Adrenal gland (tissue), 12 donors: ENCODE measurements around the gene IQGAP1. TPM values are rescaled to one million over a fixed set of nuclear protein-coding genes. Genes with fewer than 3 reads are reported as not detected.

Experiments used
- DNase-seq, 7 donors: peaks; one replicate each; pipeline ENCODE4 v3.0.0-alpha.2; 2019 to 2020
- H3K27ac ChIP-seq, 5 donors: fragments of 200-600 bp; sonication (generic) in 4 of 5; 1 replicate in 3 of 5; 2 replicates in 2 of 5; pipeline versions ENCODE4 v1.5.1 to v1.8.0; 2016 to 2020; ENCODE audit warnings: mild to moderate bottlenecking in 1 of 5
- H3K27me3 ChIP-seq: fragments of 200-600 bp; 2 replicates; pipeline ENCODE4 v1.8.0; 2021
- H3K36me3 ChIP-seq, 2 donors: fragments of 200-600 bp; replicated peaks in 1 of 2; 1 replicate in 1 of 2; 2 replicates in 1 of 2; pipeline versions ENCODE4 v1.5.1 to v1.8.0; 2018 to 2022
- H3K4me1 ChIP-seq, 2 donors: fragments of 200-600 bp; replicated peaks in 1 of 2; 1 replicate in 1 of 2; 2 replicates in 1 of 2; pipeline versions ENCODE4 v1.5.1 to v1.8.0; 2018 to 2021
- H3K4me3 ChIP-seq, 4 donors: fragments of 200-600 bp; sonication (generic) in 3 of 4; one replicate each; pipeline ENCODE4 v1.5.1; 2016 to 2018
- H3K9me3 ChIP-seq, 3 donors: fragments of 200-600 bp; sonication (generic) in 1 of 3; replicated peaks in 1 of 3; 1 replicate in 2 of 3; 2 replicates in 1 of 3; pipeline versions ENCODE4 v1.5.1 to v1.8.0; 2016 to 2021
- CTCF ChIP-seq, 6 experiments: fragments of 450-650 bp in 4 of 6; fragments of 200-600 bp in 2 of 6; sonication (generic) in 1 of 6; IDR thresholded peaks; 1 replicate in 5 of 6; 2 replicates in 1 of 6; pipeline versions ENCODE4 v1.5.1 to v1.8.0; 2016 to 2021; ENCODE audit warnings: antibody characterized with exemption in 6 of 6, mild to moderate bottlenecking in 2 of 6, moderate library complexity in 1 of 6
- POLR2A ChIP-seq, 2 donors: fragments of 450-650 bp; IDR thresholded peaks; one replicate each; pipeline ENCODE4 v1.6.1; 2017; ENCODE audit warnings: antibody characterized with exemption in 2 of 2, mild to moderate bottlenecking in 2 of 2, moderate library complexity in 1 of 2
- WGBS, 4 donors: extraction: QIAGEN DNeasy Blood & Tissue Kit in 2 of 4; methylation state at CpG; one replicate each; pipeline versions ENCODE4 v1.1.5 to v1.1.7; 2013 to 2017; 5-methylcytosine and 5-hydroxymethylcytosine counted together
- intact Hi-C, 2 donors: fragments of 100-400 bp; cut with DNase I; formaldehyde crosslinking; loops; one replicate each; pipeline versions ENCODE4 v1.14.1 to v1.15.0; 2022 to 2023
- polyA plus RNA-seq, 3 donors: library from polyadenylated mRNA; stranded (reverse); fragments of 200-250 nt in 2 of 3; fragments of 350-450 nt in 1 of 3; fragmentation: Illumina TruSeq in 1 of 3; extraction: RNeasy Lipid Tissue Mini Kit (QIAGEN cat#74804) in 1 of 3; gene quantifications; one replicate each; pipeline ENCODE4 v1.2.3, GENCODE V29; 2013 to 2014
- total RNA-seq, 9 donors: library from RNA; depleted of rRNA in 4 of 9; stranded (reverse); fragments of >200 nt in 4 of 9; fragments of 120-200 nt in 1 of 9; fragmentation: NEBNext Ultra II Directional in 1 of 9; extraction: Animal tissue kit (Norgen Biotek cat#: 25700) in 1 of 9; gene quantifications; one replicate each; pipeline versions ENCODE4 v1.1.0 to v1.2.4, GENCODE V29; 2013 to 2023
- donor health status: healthy with polysubstance abuse.
- donor health status: Bipolar disorder and iron deficiency.
- donor health status: DM: yes; HTN: yes; CAD: no.
- donor health status: DM: no; HTN: no; CAD: no.
- donor health status: DM: no; HTN: no; CAD: no.
- donor health status: DM: yes; HTN: yes; CAD: no.

Gene IQGAP1
- total and polyA plus RNA-seq, 12 donors: 34.3 to 261 (median 150) TPM

GRCh38 chr15:90375071-90375470, 13.0 kb upstream of the IQGAP1 start:
- 93 to 97% (median 96%) methylated on average over 7 of the region's 7 CpGs for WGBS, 4 donors
- intact Hi-C loops: loop anchor here in 1 of 2 donors (10.0 kb wide), 1 partner anchor 50 kb away; no protein-coding TSS in a partner anchor
- no peak for DNase-seq
- Histone ChIP-seq H3K27me3 (no peaks in the 10 kb centered on the region), H3K27ac (no peak overlapping the region), H3K36me3 (no peaks in the 10 kb centered on the region), H3K4me3 (no peak overlapping the region), H3K9me3 (peaks cover 0 to 6% (median 0%) of the 10 kb centered on the region in 3 donors), H3K4me1 (peaks cover 0 to 2% of the 10 kb centered on the region in 2 donors)
- TF ChIP-seq POLR2A (IDR thresholded peaks at IDR 0.05) (no peak), CTCF (IDR thresholded peaks at IDR 0.05) (no peak)

- intact Hi-C loops: loop anchor here in 1 of 2 donors (10.0 kb wide), 1 partner anchor 52 kb away; no protein-coding TSS in a partner anchor
- H3K36me3 ChIP-seq: no peaks in the 10 kb centered on the region
- no peak for TF ChIP-seq CTCF (IDR thresholded peaks at IDR 0.05)
- no peak for TF ChIP-seq POLR2A (IDR thresholded peaks at IDR 0.05)
- no peaks in the 10 kb centered on the region for H3K27me3 ChIP-seq
- peak in 1 of 7 donors; percentile 45 for DNase-seq
- WGBS, 4 donors: 56 to 82% (median 66%) methylated on average over 6 of the region's 6 CpGs
- no peaks in the 10 kb centered on the region for H3K4me1 ChIP-seq
- peaks cover 0 to 6% (median 0%) of the 10 kb centered on the region in 3 donors for H3K9me3 ChIP-seq
- H3K27ac ChIP-seq: no peak overlapping the region
- no peak overlapping the region for H3K4me3 ChIP-seq
Observed at GRCh38 chr15:90376789-90377188, 11.3 kb upstream of the IQGAP1 start.

- Histone ChIP-seq H3K27ac (no peak overlapping the region), H3K36me3 (no peaks in the 10 kb centered on the region), H3K4me3 (no peak overlapping the region), H3K9me3 (peaks cover 0 to 6% (median 0%) of the 10 kb centered on the region in 3 donors), H3K4me1 (no peaks in the 10 kb centered on the region), H3K27me3 (no peaks in the 10 kb centered on the region)
- peak in 1 of 7 donors; percentile 31 for DNase-seq
- intact Hi-C loops: loop anchor here in 1 of 2 donors (10.0 kb wide), 1 partner anchor 54 kb away; no protein-coding TSS in a partner anchor
- 72 to 97% (median 82%) methylated on average over 3 of the region's 3 CpGs for WGBS, 4 donors
- TF ChIP-seq POLR2A (IDR thresholded peaks at IDR 0.05) (no peak), CTCF (IDR thresholded peaks at IDR 0.05) (no peak)
Observed at GRCh38 chr15:90379263-90379662, 8.8 kb upstream of the IQGAP1 start.

- Histone ChIP-seq H3K36me3 (no peaks in the 10 kb centered on the region), H3K27ac (no peak overlapping the region), H3K27me3 (no peaks in the 10 kb centered on the region), H3K4me3 (no peak overlapping the region), H3K4me1 (no peaks in the 10 kb centered on the region), H3K9me3 (peaks cover 0 to 6% (median 0%) of the 10 kb centered on the region in 3 donors)
- intact Hi-C loops: no loop called here
- TF ChIP-seq POLR2A (IDR thresholded peaks at IDR 0.05): no peak
- no peak for TF ChIP-seq CTCF (IDR thresholded peaks at IDR 0.05)
- no peak for DNase-seq
Observed at GRCh38 chr15:90381515-90381914, 6.5 kb upstream of the IQGAP1 start.
